PC-9 (cell line): Measurements from ENCODE around the gene IGF2BP1. TPM values are rescaled to one million over a fixed set of nuclear protein-coding genes. Genes with fewer than 3 reads are reported as not detected.

Experiments used
- BruUV-seq: library from RNA; stranded (reverse); fragments of 400-500 nt; replicated peaks from 2 replicates; lab custom pipeline; 2021; lab: Mats Ljungman, UMichigan
- CTCF ChIA-PET: fragments of 300-600 bp; sonication (Branson Sonifier 250); formaldehyde crosslinking; loops from one replicate; lab custom pipeline; 2022; ENCODE audit warnings: antibody characterized with exemption; lab: Charles Lee
- POLR2A ChIA-PET: fragments of 300-600 bp; sonication (Branson Sonifier 250); formaldehyde crosslinking; loops from one replicate; lab custom pipeline; 2022; ENCODE audit warnings: antibody characterized with exemption; ENCODE audit not compliant: unreplicated experiment; lab: Charles Lee
- DNase-seq, 2 experiments: peaks; one replicate each; pipeline versions ENCODE4 v3.0.0 to v3.0.0-alpha.2; 2015 to 2022; ENCODE audit warnings: mixed read lengths in 1 of 2
- H2AFZ ChIP-seq: fragments of 200-600 bp; sonication (generic); 2 replicates; pipeline ENCODE4 v1.8.1; 2017; ENCODE audit warnings: antibody characterized with exemption
- H3F3A ChIP-seq: fragments of 200-600 bp; sonication (generic); 2 replicates; pipeline ENCODE4 v1.8.1; 2017; ENCODE audit warnings: antibody characterized with exemption, mild to moderate bottlenecking, low read depth; ENCODE audit not compliant: insufficient read depth
- H3K27ac ChIP-seq: fragments of 200-600 bp; sonication (generic); 2 replicates; pipeline ENCODE4 v1.6.1; 2016; ENCODE audit warnings: mixed run types
- H3K27me3 ChIP-seq: fragments of 200-600 bp; sonication (generic); 2 replicates; pipeline ENCODE4 v1.6.1; 2016; ENCODE audit warnings: low read depth, mixed run types; ENCODE audit not compliant: insufficient read depth
- H3K36me3 ChIP-seq: fragments of 200-600 bp; sonication (generic); 2 replicates; pipeline ENCODE4 v1.6.1; 2016; ENCODE audit warnings: low read depth, mixed run types
- H3K4me1 ChIP-seq: fragments of 200-600 bp; sonication (generic); replicated peaks from 2 replicates; pipeline ENCODE4 v1.6.1; 2016; ENCODE audit warnings: mixed run types; ENCODE audit not compliant: insufficient read depth
- H3K4me2 ChIP-seq: fragments of 200-600 bp; sonication (generic); 2 replicates; pipeline ENCODE4 v1.6.1; 2017; ENCODE audit warnings: mixed run types
- H3K4me3 ChIP-seq: fragments of 200-600 bp; sonication (generic); 2 replicates; pipeline ENCODE4 v1.6.1; 2016; ENCODE audit warnings: mixed run types
- H3K79me2 ChIP-seq: fragments of 200-600 bp; sonication (generic); 2 replicates; pipeline ENCODE4 v1.6.1; 2017; ENCODE audit warnings: low read depth, mixed run types
- H3K9me2 ChIP-seq: fragments of 200-600 bp; sonication (generic); 2 replicates; pipeline ENCODE4 v1.8.1; 2017; ENCODE audit warnings: mild to moderate bottlenecking; ENCODE audit not compliant: insufficient read depth
- H3K9me3 ChIP-seq: fragments of 200-600 bp; sonication (generic); 2 replicates; pipeline ENCODE4 v1.8.1; 2016; ENCODE audit warnings: low read depth; ENCODE audit not compliant: insufficient read depth
- H4K20me1 ChIP-seq: fragments of 200-600 bp; sonication (generic); 2 replicates; pipeline ENCODE4 v1.8.1; 2017; ENCODE audit not compliant: insufficient read depth
- EZH2 ChIP-seq: fragments of 200-600 bp; sonication (generic); IDR thresholded peaks from 2 replicates; pipeline ENCODE4 v1.8.0; 2017; ENCODE audit warnings: antibody characterized with exemption, low read depth
- intact Hi-C: fragments of 100-400 bp; cut with micrococcal nuclease; formaldehyde crosslinking; loops from one replicate; pipeline ENCODE4 v1.10.0; 2022; ENCODE audit not compliant: unreplicated experiment
- total RNA-seq: library from RNA; stranded (reverse); gene quantifications from 2 replicates; pipeline ENCODE4 v1.2.3, GENCODE V29; 2021
- TF ChIP-seq, protein P1 (sequence below): fragments of 200-600 bp; sonication (generic); conservative IDR thresholded peaks from 2 replicates; pipeline ENCODE4 v1.6.1; 2017; ENCODE audit warnings: mixed run types, antibody characterized with exemption, mild to moderate bottlenecking, moderate library complexity

Gene IGF2BP1
- total RNA-seq, 1 experiment from 2014 or later = 57.4 TPM

DNA sequence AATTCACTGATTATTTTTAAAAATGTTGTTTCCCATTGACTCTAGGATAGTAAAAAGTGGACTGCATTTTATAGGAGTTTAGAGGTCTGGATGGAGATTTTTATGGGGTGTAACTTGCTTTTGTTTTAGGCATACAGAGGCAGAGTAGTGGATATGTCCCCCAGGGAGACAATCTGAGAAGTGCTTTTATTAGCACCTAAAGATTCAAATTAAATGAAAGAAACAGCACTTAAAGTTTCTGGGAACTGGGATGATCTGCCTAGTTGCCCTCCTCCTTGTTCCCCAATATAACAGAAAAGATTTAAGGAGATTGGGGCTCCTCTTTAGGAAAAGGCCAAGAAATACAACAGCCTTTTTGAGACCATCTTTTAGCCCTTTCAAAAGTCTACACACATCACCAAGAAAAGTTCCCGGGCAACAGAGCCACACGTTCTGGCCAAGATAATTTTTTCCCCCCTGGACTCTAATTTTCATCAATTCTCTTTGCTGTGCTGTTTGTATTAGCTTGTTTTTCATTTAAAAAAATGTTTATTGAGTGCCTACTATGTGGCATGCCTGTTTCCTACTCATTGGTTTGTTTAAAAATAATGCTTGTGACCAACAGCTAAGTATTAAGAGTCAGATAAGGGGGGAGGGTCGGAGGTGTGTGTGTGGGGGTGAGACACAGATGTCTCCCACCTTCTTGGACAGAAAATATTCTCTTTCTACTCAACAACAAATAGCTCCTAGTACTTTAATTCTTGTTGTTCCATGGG, 2.5 kb upstream of the IGF2BP1 start:
- peak overlapping the region; percentile 28; the same call in 1 of the 2 replicates for H3K27ac ChIP-seq
- H3K79me2 ChIP-seq = peaks cover 23% of the 10 kb centered on the region
- DNase-seq = no peak
- no peak overlapping the region for H3K4me2 ChIP-seq
- no peaks in the 10 kb centered on the region for H3K27me3 ChIP-seq
- no peaks in the 10 kb centered on the region for H3K36me3 ChIP-seq
- H3K4me1 ChIP-seq = peaks cover 3% of the 10 kb centered on the region; the same call in 1 of the 2 replicates
- H4K20me1 ChIP-seq = no peaks in the 10 kb centered on the region
- no peak overlapping the region for H3K4me3 ChIP-seq
- no peaks in the 10 kb centered on the region for H3K9me3 ChIP-seq
- ChIA-PET POLR2A (interaction anchor here (0.7 kb wide), 1 partner anchor 23 kb away, joined by 4 read pairs; no protein-coding TSS in a partner anchor), CTCF (no interaction called here)
- no peak overlapping the region for H2AFZ ChIP-seq
- BruUV-seq = no TSS peak
- TF ChIP-seq, protein P1, sequence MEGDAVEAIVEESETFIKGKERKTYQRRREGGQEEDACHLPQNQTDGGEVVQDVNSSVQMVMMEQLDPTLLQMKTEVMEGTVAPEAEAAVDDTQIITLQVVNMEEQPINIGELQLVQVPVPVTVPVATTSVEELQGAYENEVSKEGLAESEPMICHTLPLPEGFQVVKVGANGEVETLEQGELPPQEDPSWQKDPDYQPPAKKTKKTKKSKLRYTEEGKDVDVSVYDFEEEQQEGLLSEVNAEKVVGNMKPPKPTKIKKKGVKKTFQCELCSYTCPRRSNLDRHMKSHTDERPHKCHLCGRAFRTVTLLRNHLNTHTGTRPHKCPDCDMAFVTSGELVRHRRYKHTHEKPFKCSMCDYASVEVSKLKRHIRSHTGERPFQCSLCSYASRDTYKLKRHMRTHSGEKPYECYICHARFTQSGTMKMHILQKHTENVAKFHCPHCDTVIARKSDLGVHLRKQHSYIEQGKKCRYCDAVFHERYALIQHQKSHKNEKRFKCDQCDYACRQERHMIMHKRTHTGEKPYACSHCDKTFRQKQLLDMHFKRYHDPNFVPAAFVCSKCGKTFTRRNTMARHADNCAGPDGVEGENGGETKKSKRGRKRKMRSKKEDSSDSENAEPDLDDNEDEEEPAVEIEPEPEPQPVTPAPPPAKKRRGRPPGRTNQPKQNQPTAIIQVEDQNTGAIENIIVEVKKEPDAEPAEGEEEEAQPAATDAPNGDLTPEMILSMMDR = no peak
- no peak for TF ChIP-seq EZH2
- H3K9me2 ChIP-seq = no peaks in the 10 kb centered on the region
- intact Hi-C loops = loop anchor here (5.0 kb wide), 1 partner anchor 42 kb away; no protein-coding TSS in a partner anchor
- peaks cover 28% of the 10 kb centered on the region for H3F3A ChIP-seq

- Histone ChIP-seq H3F3A (peaks cover 23% of the 10 kb centered on the region), H4K20me1 (no peaks in the 10 kb centered on the region; the same call in 1 of the 2 replicates), H3K9me2 (no peaks in the 10 kb centered on the region), H3K36me3 (no peaks in the 10 kb centered on the region), H3K79me2 (peaks cover 30% of the 10 kb centered on the region), H3K27me3 (no peaks in the 10 kb centered on the region), H3K9me3 (no peaks in the 10 kb centered on the region), H3K4me3 (no peak overlapping the region), H3K4me1 (peaks cover 10% of the 10 kb centered on the region), H2AFZ (no peak overlapping the region), H3K27ac (no peak overlapping the region), H3K4me2 (no peak overlapping the region)
- no TSS peak for BruUV-seq
- POLR2A ChIA-PET = no interaction called here
- intact Hi-C loops = loop anchor here (5.0 kb wide), 1 partner anchor 43 kb away; no protein-coding TSS in a partner anchor
- TF ChIP-seq, protein P1 = no peak
- TF ChIP-seq EZH2 = no peak
- no peak for DNase-seq
- CTCF ChIA-PET = no interaction called here
These were observed 1.7 kb upstream of the IGF2BP1 start for GRCh38 chr17:48995304-48995973.

- BruUV-seq = no TSS peak
- H3K36me3 ChIP-seq = 0 out of 2 replicates have a peak, but pooled peaks cover 3% of the 10 kb centered on the region
- TF ChIP-seq EZH2 = no peak
- TF ChIP-seq, protein P1 = no peak
- peak overlapping the region; percentile 96 for H2AFZ ChIP-seq
- H3K27ac ChIP-seq = no peak overlapping the region
- intact Hi-C loops = loop anchor here (5.0 kb wide), 1 partner anchor 44 kb away; no protein-coding TSS in a partner anchor
- CTCF ChIA-PET = no interaction called here
- DNase-seq = no peak
- no peaks in the 10 kb centered on the region; the same call in 1 of the 2 replicates for H4K20me1 ChIP-seq
- peaks cover 19% of the 10 kb centered on the region for H3F3A ChIP-seq
- peaks cover 17% of the 10 kb centered on the region for H3K4me1 ChIP-seq
- no peaks in the 10 kb centered on the region for H3K9me3 ChIP-seq
- H3K4me2 ChIP-seq = peak overlapping the region; percentile 98
- no peaks in the 10 kb centered on the region for H3K9me2 ChIP-seq
- peak overlapping the region; percentile 96; the same call in 1 of the 2 replicates for H3K4me3 ChIP-seq
- POLR2A ChIA-PET = interaction anchor here (0.7 kb wide), 1 partner anchor 16 kb away, joined by 5 read pairs; no protein-coding TSS in a partner anchor
- H3K27me3 ChIP-seq = no peaks in the 10 kb centered on the region
- H3K79me2 ChIP-seq = peaks cover 37% of the 10 kb centered on the region
These were observed 1.0 kb upstream of the IGF2BP1 start for GRCh38 chr17:48995974-48996721.
